Activated CD8-positive, alpha-beta memory T cell treated with anti-CD3 and anti-CD28 coated beads for 24 hours (primary cell): ENCODE results near the gene STON2.
A peak's percentile ranks its signal among the peaks of the same experiment; 100 is the strongest.
"Not testable (repeated sequence)": the region's sequence is repeated elsewhere in the genome, so short reads cannot be mapped to it uniquely, and the experiment has no call there.

Source experiments
- DNase-seq: peaks from one replicate; pipeline ENCODE4 v3.0.0-alpha.2; 2020

The STON2 gene, protein sequence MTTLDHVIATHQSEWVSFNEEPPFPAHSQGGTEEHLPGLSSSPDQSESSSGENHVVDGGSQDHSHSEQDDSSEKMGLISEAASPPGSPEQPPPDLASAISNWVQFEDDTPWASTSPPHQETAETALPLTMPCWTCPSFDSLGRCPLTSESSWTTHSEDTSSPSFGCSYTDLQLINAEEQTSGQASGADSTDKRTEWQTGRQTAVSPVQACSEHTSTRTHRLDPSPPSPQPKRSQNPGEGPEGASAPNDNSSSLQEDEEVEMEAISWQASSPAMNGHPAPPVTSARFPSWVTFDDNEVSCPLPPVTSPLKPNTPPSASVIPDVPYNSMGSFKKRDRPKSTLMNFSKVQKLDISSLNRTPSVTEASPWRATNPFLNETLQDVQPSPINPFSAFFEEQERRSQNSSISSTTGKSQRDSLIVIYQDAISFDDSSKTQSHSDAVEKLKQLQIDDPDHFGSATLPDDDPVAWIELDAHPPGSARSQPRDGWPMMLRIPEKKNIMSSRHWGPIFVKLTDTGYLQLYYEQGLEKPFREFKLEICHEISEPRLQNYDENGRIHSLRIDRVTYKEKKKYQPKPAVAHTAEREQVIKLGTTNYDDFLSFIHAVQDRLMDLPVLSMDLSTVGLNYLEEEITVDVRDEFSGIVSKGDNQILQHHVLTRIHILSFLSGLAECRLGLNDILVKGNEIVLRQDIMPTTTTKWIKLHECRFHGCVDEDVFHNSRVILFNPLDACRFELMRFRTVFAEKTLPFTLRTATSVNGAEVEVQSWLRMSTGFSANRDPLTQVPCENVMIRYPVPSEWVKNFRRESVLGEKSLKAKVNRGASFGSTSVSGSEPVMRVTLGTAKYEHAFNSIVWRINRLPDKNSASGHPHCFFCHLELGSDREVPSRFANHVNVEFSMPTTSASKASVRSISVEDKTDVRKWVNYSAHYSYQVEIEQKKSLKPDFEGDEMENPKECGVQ

DNA sequence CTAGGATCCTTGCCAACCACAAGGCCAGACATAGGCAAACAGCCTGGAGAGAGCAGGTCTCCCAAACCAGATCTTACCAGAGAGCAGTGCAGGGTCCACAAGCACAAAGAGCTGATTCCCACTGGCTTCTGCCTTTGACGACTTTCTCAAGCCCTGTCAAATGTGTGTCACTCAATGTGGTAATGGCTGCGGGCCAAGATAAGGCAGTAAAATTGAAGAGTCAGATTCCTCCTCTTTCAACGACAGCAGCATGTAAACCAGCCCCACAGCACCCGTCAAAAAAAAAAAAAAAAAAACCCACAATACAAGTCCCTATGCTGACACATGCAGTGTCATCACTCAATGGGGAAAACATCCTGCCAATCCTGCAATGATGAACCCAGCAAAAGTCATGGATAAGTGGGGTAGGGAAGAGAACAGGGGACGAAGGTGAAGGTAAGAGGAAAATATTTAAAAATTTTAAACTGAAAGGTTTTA lies at the start of gene STON2:
Gene STON2, minus strand, starts transcription at position 123 of the 477 bp plus-strand sequence. CDS start 1,942 bp downstream, outside the sequence.
- DNase-seq: no peak

DNA sequence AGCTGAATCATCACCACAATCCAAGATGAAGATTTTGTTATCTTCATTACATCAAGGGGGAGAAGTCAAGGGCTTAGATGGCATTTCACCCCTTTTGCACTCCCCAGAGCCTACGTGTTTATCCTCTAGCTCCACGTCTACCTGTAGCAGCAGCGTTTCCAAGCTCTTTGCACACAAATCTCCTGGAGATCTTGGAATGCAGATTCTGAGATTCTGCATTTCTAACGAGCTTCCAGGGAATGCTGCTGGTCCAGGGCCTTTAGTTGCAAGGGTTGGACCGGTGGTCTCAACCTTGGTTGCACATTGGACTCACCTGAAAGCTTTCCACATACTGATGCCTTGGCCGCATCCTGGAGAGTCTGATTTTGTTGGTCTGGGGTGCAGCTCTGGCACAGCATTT lies 49.5 kb upstream of the STON2 start:
- DNase-seq: no peak

DNA sequence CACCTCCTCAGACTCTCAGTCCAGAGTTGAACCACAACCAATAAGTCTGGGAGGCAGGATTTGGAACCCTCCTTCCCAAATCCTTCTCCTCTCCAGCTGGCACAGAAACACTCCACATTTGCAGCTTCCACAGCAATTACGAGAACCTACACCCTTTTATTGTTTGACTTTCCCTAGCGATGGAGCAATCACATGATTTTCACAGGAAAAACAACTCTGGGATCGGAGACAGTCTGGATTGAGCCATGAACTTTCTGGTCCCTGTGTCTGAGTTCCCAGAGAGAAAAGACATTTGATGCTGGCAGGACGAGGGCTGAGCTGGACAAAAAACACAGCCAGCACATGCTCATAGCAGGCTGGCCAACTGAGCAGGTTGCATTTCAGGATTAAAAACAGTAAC lies 49.0 kb upstream of the STON2 start:
- DNase-seq: no peak

DNA sequence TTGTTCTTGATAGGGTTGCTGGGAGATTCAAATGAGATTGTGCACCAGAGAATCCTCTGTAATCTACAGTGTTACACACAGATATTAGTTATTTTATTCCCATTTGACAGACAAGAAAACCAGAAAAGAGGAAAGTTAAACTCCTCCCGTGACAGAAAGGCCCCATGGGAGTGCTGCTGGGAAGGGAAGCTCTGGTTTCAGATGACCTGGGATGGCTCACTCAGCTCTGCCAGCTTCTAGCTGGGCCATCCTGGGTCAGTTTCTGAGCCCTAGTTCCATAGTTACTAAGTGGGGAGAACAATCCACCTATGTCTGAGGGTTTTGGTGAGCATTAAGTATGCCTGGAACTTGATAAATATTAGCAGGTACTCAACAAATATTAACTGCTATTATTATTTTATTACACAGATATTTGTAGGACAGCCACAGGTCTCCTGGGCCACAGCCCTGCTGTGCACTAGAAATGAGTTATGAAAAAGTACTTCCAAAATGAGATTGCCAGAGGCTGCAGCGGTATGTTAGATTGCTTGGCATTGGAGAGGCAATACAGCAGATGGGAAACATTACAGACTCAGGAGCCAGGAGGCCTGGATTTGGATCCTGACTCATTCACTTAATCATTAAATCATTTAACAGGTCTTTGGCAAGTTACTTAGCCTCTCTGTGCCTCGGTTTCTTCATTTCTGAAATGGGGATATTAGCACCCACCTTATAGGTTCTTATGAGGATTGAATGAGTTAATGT lies 47.1 kb upstream of the STON2 start:
- no peak for DNase-seq

DNA sequence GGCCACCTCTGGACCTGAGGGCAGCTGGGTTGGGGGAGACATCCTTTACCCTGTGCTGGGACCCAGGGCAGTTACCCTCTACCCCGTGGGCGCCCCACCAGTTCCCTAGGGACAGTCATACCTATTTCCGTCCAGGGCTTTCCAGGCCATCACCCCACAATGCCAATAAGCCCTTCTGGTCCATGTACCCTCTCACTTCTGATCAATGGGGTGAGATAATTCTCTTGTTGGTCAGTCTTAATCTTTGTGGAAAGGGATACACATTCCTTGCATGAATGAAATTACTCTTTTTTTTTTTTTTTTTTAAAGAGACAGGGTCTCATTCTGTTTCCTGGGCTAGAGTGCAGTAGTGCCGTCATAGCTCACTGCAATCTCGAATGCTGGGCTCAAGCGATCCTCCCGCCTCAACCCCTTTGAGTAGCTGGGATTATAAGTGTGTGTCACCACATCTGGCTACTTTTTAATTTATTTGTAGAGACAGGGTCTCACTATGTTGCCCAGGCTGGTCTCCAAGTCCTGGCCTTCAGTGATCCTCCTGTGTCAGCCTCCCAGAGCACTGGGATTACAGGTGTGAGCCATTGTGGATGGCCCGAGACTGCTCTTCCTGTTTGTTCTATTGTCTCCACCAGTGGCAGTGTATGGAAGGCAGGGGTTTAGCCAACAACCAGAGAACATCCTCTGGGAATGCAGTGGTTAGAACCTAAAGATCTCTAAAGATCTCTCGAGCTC lies 46.3 kb upstream of the STON2 start:
- no peak for DNase-seq

DNA sequence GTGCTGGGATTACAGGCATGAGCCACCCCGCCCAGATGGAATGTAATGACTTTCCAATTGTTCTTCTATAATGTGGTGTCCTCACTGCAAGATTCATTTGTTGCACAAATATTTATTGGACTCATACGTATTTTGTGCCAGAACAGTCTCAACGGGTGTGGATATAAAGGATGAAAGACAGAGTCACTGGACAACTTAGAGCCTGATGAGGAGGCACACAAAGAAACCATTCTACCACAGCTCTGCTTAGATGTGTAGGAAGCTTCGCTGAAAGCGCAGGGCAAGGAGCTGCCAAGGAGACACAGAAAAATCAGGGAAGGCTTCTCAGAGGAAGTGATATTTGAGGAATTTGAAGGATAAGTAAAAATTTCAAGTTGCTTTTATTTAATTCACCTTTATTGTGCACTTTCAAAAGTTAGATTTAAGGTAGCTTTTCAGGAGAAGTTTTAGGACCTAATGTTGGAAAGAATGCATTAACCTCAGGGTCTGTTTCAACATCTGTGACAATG lies 41.6 kb upstream of the STON2 start:
- no peak for DNase-seq

DNA sequence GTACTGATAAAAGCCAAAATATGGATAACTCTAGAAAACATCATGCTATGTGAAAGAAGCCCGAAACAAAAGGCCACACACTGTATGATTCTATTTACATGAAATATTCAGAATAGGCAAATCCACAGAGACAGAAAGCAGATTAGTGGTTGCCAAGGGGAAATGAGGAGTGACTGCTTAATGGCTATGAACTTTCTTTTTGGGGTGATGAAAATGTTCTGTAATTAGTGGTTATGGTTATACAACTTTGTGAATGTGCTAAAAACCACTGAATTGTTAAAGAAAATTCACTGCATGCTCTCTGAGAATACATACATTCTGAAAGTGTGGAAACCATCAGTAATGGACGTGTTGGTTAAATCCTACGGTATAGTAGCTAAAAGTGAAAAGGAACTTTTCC lies 39.9 kb upstream of the STON2 start:
- no peak for DNase-seq

DNA sequence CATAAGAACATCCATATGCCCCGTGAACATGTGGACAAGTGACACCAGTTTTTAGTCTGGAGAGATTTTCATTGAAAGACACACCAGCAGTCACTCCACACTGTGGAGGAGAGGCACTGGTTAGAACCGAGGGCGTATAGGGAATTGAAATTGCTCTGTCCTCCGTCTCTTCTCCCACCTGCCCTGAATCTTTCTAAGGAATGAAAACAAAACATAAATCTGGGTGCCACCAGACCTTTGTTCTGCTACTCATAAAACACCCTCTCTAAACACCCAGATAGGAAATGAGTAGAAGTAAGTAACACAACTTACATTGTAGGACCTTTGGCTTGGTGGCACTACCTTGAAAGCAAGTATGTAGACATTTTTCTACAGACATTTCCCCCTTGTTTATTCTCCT lies 37.1 kb upstream of the STON2 start:
- DNase-seq: no peak

DNA sequence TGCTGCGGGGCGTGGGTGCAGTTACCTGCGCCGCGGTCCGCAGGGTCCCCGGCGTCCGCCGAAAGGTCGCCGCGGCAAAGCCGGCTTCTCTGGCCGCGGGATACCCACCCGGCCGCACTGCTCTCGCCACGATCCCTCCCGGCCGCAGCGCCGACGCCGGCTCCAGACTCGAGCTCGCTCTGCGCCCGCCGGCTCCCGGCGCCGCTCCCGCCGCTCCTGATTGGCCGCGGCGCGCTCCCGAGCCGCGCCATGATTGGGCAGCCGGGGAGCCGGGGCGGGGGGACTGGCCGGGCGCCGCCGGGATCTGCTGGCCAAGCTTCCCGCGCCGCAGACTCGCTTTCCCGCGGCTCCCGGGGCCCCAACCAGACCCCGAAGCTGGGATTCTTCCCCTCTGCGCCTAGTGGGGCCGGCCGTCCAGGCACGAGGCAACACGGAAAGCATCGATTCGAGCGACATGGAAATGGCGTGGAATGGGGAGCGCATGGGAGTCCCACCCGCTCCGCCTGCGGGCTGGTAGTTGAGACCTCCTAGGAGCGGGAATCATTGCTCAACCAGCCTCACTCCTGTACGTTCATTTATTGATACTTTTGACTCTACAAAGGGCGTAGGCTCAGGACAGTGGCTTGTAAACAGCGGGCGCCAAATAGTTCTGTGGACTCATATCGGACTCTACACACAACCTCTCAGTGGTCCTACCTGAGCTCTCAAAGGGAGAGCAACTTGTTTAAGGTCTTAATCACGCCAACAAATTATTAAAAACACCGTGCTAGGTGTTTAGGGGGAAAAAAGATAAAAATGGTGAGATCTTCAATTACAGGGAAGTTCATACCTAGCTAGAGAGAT lies 36.4 kb upstream of the STON2 start:
- DNase-seq: peak; percentile 71

DNA sequence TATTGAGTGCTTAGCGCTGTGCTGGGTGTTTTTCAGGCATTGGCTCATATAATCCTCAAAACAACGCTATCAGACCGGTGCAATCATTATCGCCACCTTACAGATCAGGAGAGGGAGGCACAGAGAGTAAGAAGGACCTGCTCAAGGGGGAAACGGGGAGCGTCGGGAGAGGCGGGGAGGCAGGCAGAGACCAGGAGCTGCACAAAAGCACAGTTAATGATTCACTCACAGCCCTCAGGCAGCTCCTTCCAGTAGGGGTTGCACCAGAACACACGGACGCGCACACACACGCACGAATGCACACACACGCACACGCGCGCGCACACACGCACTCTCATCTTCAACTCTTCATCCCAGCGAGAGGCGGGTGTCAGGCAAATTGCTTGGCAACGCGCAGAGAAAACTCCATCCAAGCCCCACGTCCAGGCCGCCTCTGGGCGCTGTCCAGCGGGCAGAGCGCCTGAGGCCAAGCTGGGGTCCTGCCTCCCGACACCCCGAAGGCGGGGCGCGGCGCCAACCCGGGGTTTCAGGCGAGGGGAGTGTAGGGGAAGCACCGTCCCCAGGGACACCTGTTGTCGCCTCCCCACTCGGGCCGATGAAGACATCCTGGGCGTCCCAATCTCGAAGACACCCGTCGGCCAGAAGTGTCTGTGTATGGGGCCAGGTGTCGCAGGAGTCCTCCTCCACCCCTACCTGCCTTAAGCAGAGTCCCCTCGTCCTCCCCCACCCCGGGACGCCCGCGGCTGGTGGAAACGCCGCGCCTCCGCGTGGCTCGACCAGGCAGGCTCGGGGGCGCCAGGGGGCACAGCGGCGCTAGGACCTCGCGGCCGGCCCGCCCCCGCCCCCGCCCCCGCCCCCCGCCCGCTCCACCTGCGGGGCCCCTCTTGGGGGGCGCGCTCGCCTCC lies 35.5 kb upstream of the STON2 start:
- peak; percentile 63 for DNase-seq

DNA sequence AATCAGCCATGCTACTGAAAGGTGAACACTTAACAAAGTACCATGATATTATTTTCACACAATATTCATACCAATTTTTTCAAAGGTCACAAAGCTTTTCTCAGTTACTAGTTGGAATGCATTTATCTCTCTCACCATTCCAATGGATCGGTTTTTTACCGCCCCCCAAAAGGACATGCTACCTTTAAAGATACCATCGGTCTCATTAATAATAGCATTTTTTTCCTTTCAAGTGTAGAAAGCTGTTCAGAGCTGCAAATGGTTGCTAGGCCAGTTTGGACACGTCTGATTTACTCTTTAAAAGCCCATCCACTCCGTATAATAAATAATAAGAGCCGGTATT lies 34.9 kb upstream of the STON2 start:
- no peak for DNase-seq

DNA sequence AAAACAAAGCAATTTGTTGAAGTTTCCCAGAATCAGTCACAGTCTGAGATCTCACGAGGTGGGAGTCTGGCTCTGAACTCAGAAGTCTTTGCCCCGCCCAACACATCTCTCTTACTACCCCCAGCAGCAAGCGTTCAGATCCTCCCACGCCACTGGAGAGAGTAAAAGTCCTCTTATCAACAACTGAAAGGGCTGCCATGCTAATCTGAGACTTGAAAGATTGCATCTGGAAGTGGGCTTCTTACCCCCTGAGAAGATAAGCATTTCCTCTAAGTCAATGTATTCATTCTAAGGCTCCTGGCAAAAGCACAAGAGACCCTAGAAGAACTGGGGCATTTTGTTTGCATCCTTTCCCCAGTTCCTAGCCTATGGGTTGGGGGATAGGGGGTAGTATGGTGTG lies 34.1 kb upstream of the STON2 start:
- no peak for DNase-seq

DNA sequence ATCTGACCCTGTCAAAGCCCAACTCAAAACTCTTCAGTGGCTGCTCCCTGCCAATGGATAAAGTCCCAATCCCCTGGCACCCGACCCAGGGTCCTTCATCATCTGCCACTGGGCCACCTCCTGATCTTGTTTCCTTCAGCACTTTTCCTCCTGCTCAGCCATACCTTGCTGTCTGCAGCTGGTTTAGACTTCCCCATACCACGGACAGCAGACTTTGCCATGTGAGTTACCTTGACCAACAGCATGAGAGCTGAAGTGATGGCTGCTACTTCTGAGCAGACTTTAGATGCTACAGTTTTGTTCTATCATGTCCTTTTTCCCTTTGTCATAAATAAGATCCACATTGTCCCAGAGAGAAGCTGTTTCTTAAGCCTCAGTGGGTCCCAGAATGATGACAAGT lies 33.3 kb upstream of the STON2 start:
- DNase-seq: no peak

DNA sequence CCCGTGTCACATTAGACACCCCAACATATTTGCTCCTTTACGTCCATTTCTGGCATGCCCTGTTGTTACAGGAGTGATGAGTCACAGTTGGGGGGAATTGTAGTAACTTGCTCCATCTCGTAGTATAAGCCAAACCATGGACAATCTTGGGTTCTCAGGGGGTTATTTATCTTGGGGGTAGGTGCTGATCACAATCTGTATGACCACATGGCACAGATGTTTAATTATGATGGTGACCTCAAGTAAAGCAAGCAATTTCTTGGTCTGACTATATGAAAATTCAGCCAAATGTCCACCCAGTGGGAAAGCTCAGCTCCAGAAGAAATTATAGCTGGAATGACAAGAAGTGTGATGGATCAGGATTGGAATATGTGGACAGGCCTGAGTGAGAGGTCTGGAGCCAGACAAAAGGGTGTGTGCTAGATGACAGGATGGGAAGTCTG lies 32.1 kb upstream of the STON2 start:
- DNase-seq: no peak

DNA sequence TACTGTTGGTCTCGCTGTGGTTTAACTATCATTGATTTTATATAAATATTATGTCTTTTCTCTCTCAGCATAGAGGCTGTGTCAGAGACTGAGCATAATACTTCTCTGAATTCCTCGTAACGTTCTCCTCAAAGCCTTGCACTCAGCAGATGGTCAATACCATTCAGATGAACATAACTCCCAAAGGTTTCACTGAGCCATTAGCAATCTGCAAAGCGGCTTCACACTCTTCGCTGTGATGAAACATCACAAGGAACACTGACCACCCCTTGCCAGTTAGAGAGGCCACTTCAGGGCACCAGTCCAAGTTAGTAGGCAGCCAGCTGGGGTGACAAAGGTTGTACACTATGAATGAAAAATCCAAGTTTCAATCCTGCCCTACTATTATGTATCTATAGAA lies 30.1 kb upstream of the STON2 start:
- DNase-seq: no peak

DNA sequence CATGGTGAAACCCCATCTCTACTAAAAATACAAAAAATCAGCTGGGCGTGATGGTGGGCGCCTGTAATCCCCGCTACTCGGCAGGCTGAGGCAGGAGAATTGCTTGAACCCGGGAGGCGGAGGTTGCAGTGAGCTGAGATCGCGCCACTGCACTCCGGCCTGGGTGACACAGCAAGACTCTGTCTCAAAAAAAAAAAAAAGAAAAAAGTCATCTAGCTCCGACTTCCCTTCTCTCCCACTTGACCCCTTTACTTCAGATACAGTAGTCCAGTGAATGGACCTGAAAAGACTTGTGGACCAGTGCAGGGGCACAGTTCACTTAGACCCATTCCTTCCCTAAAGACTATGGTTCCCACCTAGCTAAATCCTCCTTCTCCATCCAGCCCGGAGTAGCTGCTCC lies 29.6 kb upstream of the STON2 start:
- DNase-seq: not testable (repeated sequence)

DNA sequence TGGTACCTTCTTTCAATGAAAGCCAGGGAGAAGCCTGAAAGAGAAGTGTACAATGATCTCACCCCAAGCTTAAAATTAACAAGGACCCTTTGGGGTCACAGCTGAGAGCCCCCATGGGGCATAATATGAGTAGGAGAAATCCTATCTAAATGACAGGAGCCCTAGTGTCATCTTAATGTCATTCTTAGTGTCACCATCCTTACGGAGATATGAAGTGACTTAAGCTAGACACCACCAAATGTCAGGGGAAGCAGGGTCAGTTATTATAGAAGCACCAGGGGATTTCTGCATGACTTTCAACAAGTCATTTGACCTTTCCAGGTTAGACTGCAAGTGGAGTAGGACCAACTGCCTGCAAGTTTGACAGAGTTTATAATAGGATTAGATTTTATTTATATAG lies 28.9 kb upstream of the STON2 start:
- DNase-seq: no peak

DNA sequence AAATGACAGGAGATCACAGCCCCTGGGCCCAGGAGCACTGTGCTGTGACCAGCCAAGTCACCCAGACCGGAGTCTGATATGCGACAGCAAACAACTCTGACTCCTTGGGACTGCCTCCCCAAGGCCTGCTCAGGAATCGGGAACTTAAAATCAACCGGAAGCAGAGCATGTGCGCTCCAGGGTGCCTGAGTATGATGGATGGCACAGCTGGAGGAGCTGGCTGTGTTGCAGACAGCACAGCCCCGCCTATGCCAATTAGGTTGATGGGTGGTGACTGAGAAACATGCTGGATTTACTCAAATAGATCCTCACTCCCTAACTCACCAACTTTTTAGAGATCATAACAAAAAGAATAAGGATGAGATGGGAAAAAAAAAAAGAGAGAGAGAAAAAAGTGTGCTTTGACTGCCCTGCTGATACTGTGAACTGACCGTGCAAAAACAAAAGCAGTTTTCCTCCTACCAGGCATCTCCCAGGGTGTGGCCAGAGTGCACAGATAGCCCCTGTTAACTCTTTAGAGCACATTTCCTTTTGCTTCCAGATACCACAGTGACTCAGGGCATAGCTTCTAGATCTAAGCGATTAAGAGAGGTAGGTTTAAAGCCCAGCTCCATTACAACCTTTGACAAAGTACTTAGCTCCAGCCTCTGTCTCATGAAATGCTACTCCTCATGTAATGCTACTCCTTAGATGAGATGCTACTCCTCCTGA lies 27.4 kb upstream of the STON2 start:
- DNase-seq: no peak

DNA sequence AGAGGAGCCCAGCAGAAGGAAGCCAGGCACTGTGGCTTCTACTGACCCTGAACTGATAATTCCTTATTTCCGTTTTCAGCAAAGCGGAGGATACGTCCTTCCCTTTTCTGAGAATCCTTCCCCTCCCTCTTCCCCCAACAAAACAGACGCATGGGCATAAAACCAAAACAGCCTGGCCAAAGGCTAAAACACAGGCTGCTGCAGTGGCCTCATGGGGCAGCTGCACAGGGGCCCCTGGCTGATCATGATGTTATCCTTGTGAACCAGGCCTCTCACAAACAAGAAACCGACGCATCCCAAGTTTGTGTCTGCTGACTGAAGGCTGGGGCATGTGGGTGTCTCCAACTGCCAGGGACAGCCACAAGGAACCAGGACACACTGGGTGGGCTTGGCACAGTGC lies 23.4 kb upstream of the STON2 start:
- no peak for DNase-seq
